ENCODE measurements around the gene ARHGAP1.

ARHGAP1 gene

GRCh38 chr11:46668480-46669085, 31.8 kb downstream of the ARHGAP1 start:
- no peaks in the 10 kb centered on the region for H3K27me3 ChIP-seq
- DNase-seq, result no peak
- no peaks in the 10 kb centered on the region for H3K9me3 ChIP-seq
- no peak for TF ChIP-seq CTCF (IDR thresholded peaks at IDR 0.05; ENCODE audit: low read depth, low read length)
- H3K4me3 ChIP-seq (ENCODE audit: low read depth, low read length), result no peak overlapping the region
- no peaks in the 10 kb centered on the region for H3K4me1 ChIP-seq
- H3K36me3 ChIP-seq, result no peaks in the 10 kb centered on the region

- no peak for DNase-seq
- H3K9me3 ChIP-seq, result no peaks in the 10 kb centered on the region
- no peaks in the 10 kb centered on the region for H3K36me3 ChIP-seq
- no peaks in the 10 kb centered on the region for H3K4me1 ChIP-seq
- no peaks in the 10 kb centered on the region for H3K27me3 ChIP-seq
- no peak overlapping the region for H3K4me3 ChIP-seq (ENCODE audit: low read depth, low read length)
- TF ChIP-seq CTCF (IDR thresholded peaks at IDR 0.05; ENCODE audit: low read depth, low read length), result no peak
Observed at GRCh38 chr11:46667043-46667481, 33.4 kb downstream of the ARHGAP1 start.

- TF ChIP-seq CTCF (IDR thresholded peaks at IDR 0.05; ENCODE audit: low read depth, low read length), result no peak
- no peaks in the 10 kb centered on the region for H3K36me3 ChIP-seq
- H3K9me3 ChIP-seq, result no peaks in the 10 kb centered on the region
- H3K27me3 ChIP-seq, result no peaks in the 10 kb centered on the region
- H3K4me3 ChIP-seq (ENCODE audit: low read depth, low read length), result no peak overlapping the region
- H3K4me1 ChIP-seq, result no peaks in the 10 kb centered on the region
- no peak for DNase-seq
Observed at GRCh38 chr11:46666516-46666915, 33.9 kb downstream of the ARHGAP1 start.

- Histone ChIP-seq H3K4me3 (ENCODE audit: low read depth, low read length) (no peak overlapping the region), H3K27me3 (no peaks in the 10 kb centered on the region), H3K9me3 (no peaks in the 10 kb centered on the region), H3K4me1 (no peaks in the 10 kb centered on the region), H3K36me3 (no peaks in the 10 kb centered on the region)
- DNase-seq, result no peak
- TF ChIP-seq CTCF (IDR thresholded peaks at IDR 0.05; ENCODE audit: low read depth, low read length), result no peak
Observed at GRCh38 chr11:46665356-46665755, 35.1 kb downstream of the ARHGAP1 start.

- H3K4me1 ChIP-seq, result no peaks in the 10 kb centered on the region
- no peaks in the 10 kb centered on the region for H3K36me3 ChIP-seq
- no peaks in the 10 kb centered on the region for H3K27me3 ChIP-seq
- TF ChIP-seq CTCF (IDR thresholded peaks at IDR 0.05; ENCODE audit: low read depth, low read length), result no peak
- DNase-seq, result no peak
- no peak overlapping the region for H3K4me3 ChIP-seq (ENCODE audit: low read depth, low read length)
- H3K9me3 ChIP-seq, result no peaks in the 10 kb centered on the region
Observed at GRCh38 chr11:46664612-46665011, 35.8 kb downstream of the ARHGAP1 start.

GRCh38 chr11:46663277-46663940, 37.0 kb downstream of the ARHGAP1 start:
- Histone ChIP-seq H3K9me3 (no peaks in the 10 kb centered on the region), H3K27me3 (no peaks in the 10 kb centered on the region), H3K4me1 (no peaks in the 10 kb centered on the region), H3K4me3 (ENCODE audit: low read depth, low read length) (no peak overlapping the region), H3K36me3 (no peaks in the 10 kb centered on the region)
- TF ChIP-seq CTCF (IDR thresholded peaks at IDR 0.05; ENCODE audit: low read depth, low read length), result no peak
- no peak for DNase-seq

All from BE2C (cell line).